B cell (primary cell): ENCODE results near the gene GIMAP2.
"Not testable (repeated sequence)": the region's sequence is repeated elsewhere in the genome, so short reads cannot be mapped to it uniquely, and the experiment has no call there.

ENCODE experiments used
- EZH2 ChIP-seq: IDR thresholded peaks from 2 replicates; pipeline ENCODE4 v1.6.1; 2012; ENCODE audit warnings: borderline replicate concordance, low read depth, mild to moderate bottlenecking, moderate library complexity, low read length; ENCODE audit not compliant: insufficient read depth, poor library complexity, severe bottlenecking
- TF ChIP-seq, protein P1 (sequence below): fragments of 200-600 bp; IDR thresholded peaks from one replicate; pipeline ENCODE4 v1.8.0; 2022; ENCODE audit warnings: antibody characterized with exemption, mild to moderate bottlenecking

DNA sequence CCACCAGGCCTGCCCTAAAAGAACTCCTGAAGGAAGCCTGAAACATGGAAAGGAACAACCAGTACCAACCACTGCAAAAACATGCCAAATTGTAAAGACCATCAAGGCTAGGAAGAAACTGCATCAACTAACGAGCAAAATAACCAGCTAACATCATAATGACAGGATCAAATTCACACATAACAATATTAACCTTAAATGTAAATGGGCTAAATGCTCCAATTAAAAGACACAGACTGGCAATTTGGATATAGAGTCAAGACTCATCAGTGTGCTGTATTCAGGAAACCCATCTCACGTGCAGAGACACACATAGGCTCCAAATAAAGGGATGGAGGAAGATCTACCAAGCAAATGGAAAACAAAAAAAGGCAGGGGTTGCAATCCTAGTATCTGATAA lies 5.1 kb upstream of the GIMAP2 start:
- TF ChIP-seq, protein P1, sequence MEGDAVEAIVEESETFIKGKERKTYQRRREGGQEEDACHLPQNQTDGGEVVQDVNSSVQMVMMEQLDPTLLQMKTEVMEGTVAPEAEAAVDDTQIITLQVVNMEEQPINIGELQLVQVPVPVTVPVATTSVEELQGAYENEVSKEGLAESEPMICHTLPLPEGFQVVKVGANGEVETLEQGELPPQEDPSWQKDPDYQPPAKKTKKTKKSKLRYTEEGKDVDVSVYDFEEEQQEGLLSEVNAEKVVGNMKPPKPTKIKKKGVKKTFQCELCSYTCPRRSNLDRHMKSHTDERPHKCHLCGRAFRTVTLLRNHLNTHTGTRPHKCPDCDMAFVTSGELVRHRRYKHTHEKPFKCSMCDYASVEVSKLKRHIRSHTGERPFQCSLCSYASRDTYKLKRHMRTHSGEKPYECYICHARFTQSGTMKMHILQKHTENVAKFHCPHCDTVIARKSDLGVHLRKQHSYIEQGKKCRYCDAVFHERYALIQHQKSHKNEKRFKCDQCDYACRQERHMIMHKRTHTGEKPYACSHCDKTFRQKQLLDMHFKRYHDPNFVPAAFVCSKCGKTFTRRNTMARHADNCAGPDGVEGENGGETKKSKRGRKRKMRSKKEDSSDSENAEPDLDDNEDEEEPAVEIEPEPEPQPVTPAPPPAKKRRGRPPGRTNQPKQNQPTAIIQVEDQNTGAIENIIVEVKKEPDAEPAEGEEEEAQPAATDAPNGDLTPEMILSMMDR, result not testable (repeated sequence)
- TF ChIP-seq EZH2, result not testable (repeated sequence)
